DND-41 (cell line): ENCODE results near the gene CFAP97.

Experiments used
- ATAC-seq: fragments of 200-7000 bp; cut with Tn5 transposase; 3 replicates; pipeline ENCODE4 v1.9.1; 2021; ENCODE audit warnings: low read depth; ENCODE audit not compliant: insufficient read depth
- DNase-seq: peaks from one replicate; pipeline ENCODE4 v3.0.0-alpha.2; 2020
- H2AFZ ChIP-seq: 2 replicates; pipeline ENCODE4 v1.6.0; 2012; ENCODE audit warnings: low read depth, low read length
- H3K27ac ChIP-seq: 2 replicates; pipeline ENCODE4 v1.5.1; 2012; ENCODE audit warnings: low read length, inconsistent platforms
- H3K27me3 ChIP-seq: fragments of 200-600 bp; sonication (generic); 2 replicates; pipeline ENCODE4 v1.6.0; 2012; ENCODE audit warnings: low read length, mild to moderate bottlenecking, inconsistent platforms; ENCODE audit not compliant: insufficient read depth, poor library complexity
- H3K36me3 ChIP-seq: 2 replicates; pipeline ENCODE4 v1.5.1; 2012; ENCODE audit warnings: low read length, inconsistent platforms; ENCODE audit not compliant: insufficient read depth
- H3K4me1 ChIP-seq: 2 replicates; pipeline ENCODE4 v1.5.1; 2012; ENCODE audit warnings: mild to moderate bottlenecking, low read length; ENCODE audit not compliant: insufficient read depth
- H3K4me2 ChIP-seq: 2 replicates; pipeline ENCODE4 v1.6.0; 2012; ENCODE audit warnings: mild to moderate bottlenecking, moderate library complexity, low read length, inconsistent platforms; ENCODE audit not compliant: insufficient read depth
- H3K4me3 ChIP-seq, 2 experiments: fragments of 200-600 bp in 1 of 2; shearing (Covaris generic) in 1 of 2; 2 replicates each; pipeline ENCODE4 v1.5.1; 2012 to 2016; ENCODE audit warnings: inconsistent platforms in 2 of 2, low read length in 2 of 2, mild to moderate bottlenecking in 2 of 2, low read depth in 1 of 2, moderate library complexity in 1 of 2
- H3K79me2 ChIP-seq: 2 replicates; pipeline ENCODE4 v1.6.0; 2012; ENCODE audit warnings: low read length, inconsistent platforms; ENCODE audit not compliant: insufficient read depth
- H3K9ac ChIP-seq: 2 replicates; pipeline ENCODE4 v1.6.0; 2012; ENCODE audit warnings: low read depth, mild to moderate bottlenecking, inconsistent platforms, low read length, moderate library complexity
- H3K9me3 ChIP-seq: 2 replicates; pipeline ENCODE4 v1.5.1; 2012; ENCODE audit warnings: low read length, moderate library complexity, mild to moderate bottlenecking, inconsistent platforms; ENCODE audit not compliant: insufficient read depth, severe bottlenecking
- H4K20me1 ChIP-seq: 2 replicates; pipeline ENCODE4 v1.6.0; 2012; ENCODE audit warnings: low read length; ENCODE audit not compliant: insufficient read depth
- EZH2 ChIP-seq: IDR thresholded peaks from 3 replicates; pipeline ENCODE4 v1.6.1; 2012; ENCODE audit warnings: borderline replicate concordance, low read depth, mild to moderate bottlenecking, moderate library complexity, low read length, inconsistent platforms; ENCODE audit not compliant: severe bottlenecking
- TF ChIP-seq, protein P1 (sequence below): IDR thresholded peaks from 2 replicates; pipeline ENCODE4 v1.5.1; 2012; ENCODE audit warnings: borderline replicate concordance, low read length, moderate library complexity, mild to moderate bottlenecking; ENCODE audit not compliant: poor library complexity, severe bottlenecking; ENCODE audit errors: extremely low read depth

The CFAP97 gene

DNA sequence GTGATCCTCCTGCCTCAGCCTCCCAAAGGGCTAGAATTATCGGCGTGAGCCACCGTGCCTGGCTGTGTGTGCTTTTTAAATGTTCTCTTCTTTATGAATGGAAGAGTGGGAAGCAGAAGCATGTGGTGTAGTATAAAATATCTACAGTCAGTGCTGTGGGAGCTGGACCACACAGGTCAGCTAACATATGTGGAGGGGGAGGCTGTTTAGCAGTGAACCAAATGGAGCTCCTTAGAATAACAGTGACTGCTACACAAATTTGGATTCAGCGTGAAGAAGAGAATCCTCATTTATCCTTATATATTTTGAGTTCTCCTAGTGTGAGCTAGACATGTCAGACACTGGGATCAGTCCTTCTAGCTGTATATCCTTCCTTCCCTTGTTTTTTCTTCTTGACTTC lies 8.8 kb upstream of the CFAP97 start:
- no peak overlapping the region for H2AFZ ChIP-seq
- DNase-seq (no peak), ATAC-seq (no peak)
- H4K20me1 ChIP-seq = no peaks in the 10 kb centered on the region
- H3K4me3 ChIP-seq = no peak overlapping the region
- no peak overlapping the region for H3K9ac ChIP-seq
- H3K4me2 ChIP-seq = no peak overlapping the region
- no peaks in the 10 kb centered on the region for H3K9me3 ChIP-seq
- TF ChIP-seq, protein P1, sequence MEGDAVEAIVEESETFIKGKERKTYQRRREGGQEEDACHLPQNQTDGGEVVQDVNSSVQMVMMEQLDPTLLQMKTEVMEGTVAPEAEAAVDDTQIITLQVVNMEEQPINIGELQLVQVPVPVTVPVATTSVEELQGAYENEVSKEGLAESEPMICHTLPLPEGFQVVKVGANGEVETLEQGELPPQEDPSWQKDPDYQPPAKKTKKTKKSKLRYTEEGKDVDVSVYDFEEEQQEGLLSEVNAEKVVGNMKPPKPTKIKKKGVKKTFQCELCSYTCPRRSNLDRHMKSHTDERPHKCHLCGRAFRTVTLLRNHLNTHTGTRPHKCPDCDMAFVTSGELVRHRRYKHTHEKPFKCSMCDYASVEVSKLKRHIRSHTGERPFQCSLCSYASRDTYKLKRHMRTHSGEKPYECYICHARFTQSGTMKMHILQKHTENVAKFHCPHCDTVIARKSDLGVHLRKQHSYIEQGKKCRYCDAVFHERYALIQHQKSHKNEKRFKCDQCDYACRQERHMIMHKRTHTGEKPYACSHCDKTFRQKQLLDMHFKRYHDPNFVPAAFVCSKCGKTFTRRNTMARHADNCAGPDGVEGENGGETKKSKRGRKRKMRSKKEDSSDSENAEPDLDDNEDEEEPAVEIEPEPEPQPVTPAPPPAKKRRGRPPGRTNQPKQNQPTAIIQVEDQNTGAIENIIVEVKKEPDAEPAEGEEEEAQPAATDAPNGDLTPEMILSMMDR = no peak
- TF ChIP-seq EZH2 = no peak
- no peaks in the 10 kb centered on the region for H3K79me2 ChIP-seq
- peaks cover 4% of the 10 kb centered on the region for H3K27me3 ChIP-seq
- no peaks in the 10 kb centered on the region for H3K36me3 ChIP-seq
- H3K4me1 ChIP-seq = peaks cover 5% of the 10 kb centered on the region
- H3K27ac ChIP-seq = no peak overlapping the region

DNA sequence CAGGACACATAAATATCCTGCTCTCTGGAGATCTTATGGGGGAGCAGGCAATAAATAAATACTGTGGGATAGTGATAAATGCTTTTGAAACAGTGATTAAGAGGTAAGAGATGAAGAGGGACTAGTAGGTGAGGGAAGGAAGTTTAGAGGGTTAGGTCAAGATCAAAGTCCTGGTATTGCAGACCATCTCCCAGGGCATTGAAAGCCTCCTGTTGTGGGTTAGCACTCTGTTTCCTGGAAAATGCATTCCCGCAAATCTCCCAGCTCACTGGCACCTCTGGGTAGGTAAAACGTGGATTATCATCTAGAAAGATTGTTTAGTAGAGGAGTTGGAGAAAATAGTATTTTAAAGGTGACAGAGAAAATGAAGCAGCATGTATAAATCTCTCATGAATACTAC lies 7.8 kb upstream of the CFAP97 start:
- H3K9me3 ChIP-seq = no peaks in the 10 kb centered on the region
- H2AFZ ChIP-seq = no peak overlapping the region
- H3K79me2 ChIP-seq = no peaks in the 10 kb centered on the region
- no peak overlapping the region for H3K27ac ChIP-seq
- no peaks in the 10 kb centered on the region for H4K20me1 ChIP-seq
- H3K27me3 ChIP-seq = peaks cover 4% of the 10 kb centered on the region
- peaks cover 5% of the 10 kb centered on the region for H3K4me1 ChIP-seq
- H3K4me2 ChIP-seq = no peak overlapping the region
- no peak overlapping the region for H3K4me3 ChIP-seq
- no peak for DNase-seq
- H3K36me3 ChIP-seq = no peaks in the 10 kb centered on the region
- TF ChIP-seq EZH2 = no peak
- TF ChIP-seq, protein P1 = no peak
- no peak for ATAC-seq
- no peak overlapping the region for H3K9ac ChIP-seq

DNA sequence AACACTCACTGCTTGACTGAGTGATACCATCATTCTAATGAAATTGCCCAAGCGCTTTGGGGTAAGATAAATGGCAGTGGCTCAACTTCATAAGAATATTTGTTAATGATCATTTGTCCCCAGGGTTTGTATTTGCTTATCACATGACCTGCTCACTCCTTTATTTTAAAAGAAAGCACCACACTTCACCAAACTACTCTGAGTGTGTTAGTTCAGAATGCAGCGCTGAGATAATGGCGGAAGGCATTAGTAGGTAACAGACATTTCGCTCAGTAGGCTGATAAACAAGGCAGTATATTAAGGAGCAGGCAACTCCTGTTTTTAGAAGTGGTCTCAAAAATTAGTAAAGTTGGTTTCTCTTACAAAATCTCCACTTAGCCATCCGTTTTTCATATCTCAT lies 7.2 kb upstream of the CFAP97 start:
- TF ChIP-seq, protein P1 = no peak
- TF ChIP-seq EZH2 = no peak
- no peaks in the 10 kb centered on the region for H3K9me3 ChIP-seq
- no peak overlapping the region for H3K4me3 ChIP-seq
- peaks cover 5% of the 10 kb centered on the region for H3K4me1 ChIP-seq
- no peaks in the 10 kb centered on the region for H3K79me2 ChIP-seq
- DNase-seq (no peak), ATAC-seq (no peak)
- H3K27me3 ChIP-seq = peaks cover 4% of the 10 kb centered on the region
- H3K9ac ChIP-seq = no peak overlapping the region
- H3K27ac ChIP-seq = no peak overlapping the region
- H3K36me3 ChIP-seq = no peaks in the 10 kb centered on the region
- no peak overlapping the region for H3K4me2 ChIP-seq
- H4K20me1 ChIP-seq = no peaks in the 10 kb centered on the region
- no peak overlapping the region for H2AFZ ChIP-seq
